HepG2 (cell line): ENCODE data around the gene USP36. TPM values are rescaled to one million over a fixed set of nuclear protein-coding genes. Genes with fewer than 3 reads are reported as not detected.

ENCODE experiments used
- EP300 ChIP-seq, 3 experiments: sonication (generic) in 1 of 3; formaldehyde crosslinking in 1 of 3; IDR thresholded peaks; 2 replicates each; pipeline versions ENCODE4 v1.5.1 to v1.6.1; 2011 to 2020; ENCODE audit warnings: low read depth in 2 of 3, low read length in 2 of 3, borderline replicate concordance in 1 of 3, improper control_type of control experiment in 1 of 3, mild to moderate bottlenecking in 1 of 3, missing genetic modification reagents in 1 of 3, moderate library complexity in 1 of 3
- HNRNPK ChIP-seq: fragments of 200-400 bp; formaldehyde crosslinking; IDR thresholded peaks from 2 replicates; pipeline ENCODE4 v1.6.1; 2018; ENCODE audit warnings: low read length, low read depth, moderate library complexity, mild to moderate bottlenecking; ENCODE audit not compliant: poor library complexity, severe bottlenecking
- HOXA3 ChIP-seq: sonication (generic); formaldehyde crosslinking; IDR thresholded peaks from 2 replicates; pipeline ENCODE4 v1.5.0; 2020; ENCODE audit warnings: missing genetic modification reagents
- KAT8 ChIP-seq: IDR thresholded peaks from 2 replicates; pipeline ENCODE4 v1.6.1; 2016; ENCODE audit warnings: missing genetic modification reagents, missing compliant biosample characterization
- KLF15 ChIP-seq: sonication (generic); formaldehyde crosslinking; IDR thresholded peaks from 2 replicates; pipeline ENCODE4 v1.8.1; 2023; ENCODE audit warnings: borderline replicate concordance, mild to moderate bottlenecking, inconsistent platforms, missing genetic modification reagents, mixed read lengths
- MED13 ChIP-seq: sonication (generic); formaldehyde crosslinking; IDR thresholded peaks from 2 replicates; pipeline ENCODE4 v1.5.0; 2020; ENCODE audit warnings: missing genetic modification reagents
- RFX3 ChIP-seq: IDR thresholded peaks from 2 replicates; pipeline ENCODE4 v1.6.1; 2016; ENCODE audit warnings: missing biosample characterization, missing genetic modification reagents
- SCMH1 ChIP-seq: sonication (generic); formaldehyde crosslinking; IDR thresholded peaks from 2 replicates; pipeline ENCODE4 v1.9.0; 2021; ENCODE audit warnings: missing genetic modification reagents, mild to moderate bottlenecking, borderline replicate concordance
- SNAI1 ChIP-seq: sonication (generic); formaldehyde crosslinking; IDR thresholded peaks from 2 replicates; pipeline ENCODE4 v1.5.0; 2020; ENCODE audit warnings: mild to moderate bottlenecking, missing genetic modification reagents, borderline replicate concordance
- STAT5B ChIP-seq: sonication (generic); formaldehyde crosslinking; IDR thresholded peaks from 2 replicates; pipeline ENCODE4 v1.4.0; 2020; ENCODE audit warnings: missing genetic modification reagents
- ZFP36L1 ChIP-seq: sonication (generic); formaldehyde crosslinking; IDR thresholded peaks from 2 replicates; pipeline ENCODE4 v1.8.0; 2022; ENCODE audit warnings: mild to moderate bottlenecking, missing genetic modification reagents, moderate library complexity
- ZNF3 ChIP-seq: IDR thresholded peaks from 2 replicates; pipeline ENCODE4 v1.7.0; 2017; ENCODE audit warnings: inconsistent platforms
- ZNF484 ChIP-seq: sonication (generic); formaldehyde crosslinking; IDR thresholded peaks from 2 replicates; pipeline ENCODE4 v1.5.1; 2020; ENCODE audit warnings: mild to moderate bottlenecking, low read depth, missing genetic modification reagents, borderline replicate concordance
- ZNF546 ChIP-seq: sonication (generic); formaldehyde crosslinking; conservative IDR thresholded peaks from 2 replicates; pipeline ENCODE4 v1.8.1; 2023; ENCODE audit warnings: mild to moderate bottlenecking, missing genetic modification reagents
- ZNF556 ChIP-seq: sonication (generic); formaldehyde crosslinking; IDR thresholded peaks from 2 replicates; pipeline ENCODE4 v1.4.0; 2020; ENCODE audit warnings: mild to moderate bottlenecking, missing genetic modification reagents, borderline replicate concordance
- ZNF766 ChIP-seq: sonication (generic); formaldehyde crosslinking; IDR thresholded peaks from 2 replicates; pipeline ENCODE4 v1.5.0; 2020; ENCODE audit warnings: missing genetic modification reagents, borderline replicate concordance
- ZNF780A ChIP-seq: sonication (generic); formaldehyde crosslinking; IDR thresholded peaks from 2 replicates; pipeline ENCODE4 v1.8.0; 2022; ENCODE audit warnings: mild to moderate bottlenecking, missing genetic modification reagents, moderate library complexity
- ZNF790 ChIP-seq: sonication (generic); formaldehyde crosslinking; IDR thresholded peaks from 2 replicates; pipeline ENCODE4 v1.8.0; 2022; ENCODE audit warnings: missing genetic modification reagents, mild to moderate bottlenecking, borderline replicate concordance
- polyA plus RNA-seq, 8 experiments: library from polyadenylated mRNA; depleted of rRNA in 3 of 8; stranded (reverse) in 7 of 8; unstranded in 1 of 8; fragments of >200 nt; fragmentation: Illumina TruSeq in 4 of 8; extraction: Trizol in 4 of 8; gene quantifications; 2 replicates each; pipeline versions ENCODE4 v1.2.1 to v1.2.3, GENCODE V29; 2011 to 2016; ENCODE audit warnings: low read depth in 4 of 8, missing spikeins in 1 of 8, mixed read lengths in 1 of 8; ENCODE audit not compliant: insufficient read depth in 1 of 8
- total RNA-seq, 5 experiments: library from RNA; depleted of rRNA; stranded (reverse); fragments of >200 nt; fragmentation: Illumina TruSeq; extraction: Trizol; gene quantifications; 2 replicates each; pipeline ENCODE4 v1.2.3, GENCODE V29; 2016; ENCODE audit warnings: low read depth in 1 of 5
- TF ChIP-seq, protein P1 (sequence below): sonication (generic); formaldehyde crosslinking; IDR thresholded peaks from 2 replicates; pipeline ENCODE4 v1.4.0; 2020; ENCODE audit warnings: mild to moderate bottlenecking, missing genetic modification reagents
- TF ChIP-seq, protein P2 (sequence below), 2 experiments: fragments of 450-650 bp in 1 of 2; sonication (generic) in 1 of 2; formaldehyde crosslinking; IDR thresholded peaks; 2 replicates each; pipeline versions ENCODE4 v1.5.0 to v1.8.0; 2020 to 2022; ENCODE audit warnings: mild to moderate bottlenecking in 1 of 2, missing genetic modification reagents in 1 of 2

USP36 gene
- total and polyA plus RNA-seq, 2 of the 13 experiments (the other 11 are each of a cell fraction or from before 2014, with no cell fraction given), result 29.6 to 45.9 TPM

DNA sequence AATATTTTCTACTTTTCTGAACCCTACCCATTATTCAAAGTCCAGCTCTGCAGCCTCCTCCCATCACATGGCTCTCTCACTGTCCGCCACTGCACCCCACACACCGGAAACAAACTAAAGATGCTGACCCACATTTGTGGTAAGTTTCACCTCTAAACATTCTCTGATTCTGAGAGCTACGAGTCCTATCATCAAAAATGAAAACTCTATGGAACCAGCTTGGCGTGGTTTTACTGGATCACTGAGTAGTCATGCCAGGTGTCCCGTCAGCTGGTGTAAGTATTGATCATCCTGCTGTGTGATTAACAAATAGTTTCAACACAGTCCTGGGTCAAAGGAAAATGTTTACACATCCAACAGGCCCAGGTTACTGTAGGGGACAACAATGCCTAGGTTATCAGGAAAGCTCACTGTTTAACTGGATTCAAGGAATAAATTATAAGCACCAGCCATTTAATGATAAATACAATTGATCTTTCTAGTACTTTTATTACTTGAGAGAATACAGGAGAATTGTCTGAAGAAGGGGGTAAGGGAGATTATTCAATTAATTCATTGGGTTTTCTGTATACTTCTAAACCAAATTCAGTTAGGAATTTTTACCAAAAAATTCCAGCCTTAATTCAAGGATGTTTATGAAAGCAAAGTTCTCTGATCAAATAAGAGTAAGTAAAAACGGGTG lies 92.4 kb downstream of the USP36 start (continued):
- TF ChIP-seq EP300 (IDR thresholded peaks at IDR 0.05; ENCODE audit: low read depth in 2 of 2, low read length in 2 of 2) (peak; percentile 91 to 93), EP300 (CRISPR knock-in tag; IDR thresholded peaks at IDR 0.05; ENCODE audit: borderline replicate concordance) (peak; percentile 67; the same call in 1 of the 2 replicates), ZNF556 (no peak; the same call in 1 of the 2 replicates), ZNF780A (no peak), ZNF3 (CRISPR knock-in tag) (no peak), ZNF484 (no peak), HNRNPK (no peak), HOXA3 (CRISPR knock-in tag) (peak; percentile 88), ZNF790 (no peak), ZNF766 (CRISPR knock-in tag) (no peak), KAT8 (CRISPR knock-in tag) (0 out of 2 replicates have a peak, but pooled peaks have one; percentile 31), SNAI1 (CRISPR knock-in tag) (no peak), MED13 (peak; percentile 76; the same call in 1 of the 2 replicates), RFX3 (CRISPR knock-in tag) (no peak), KLF15 (CRISPR knock-in tag) (no peak), STAT5B (CRISPR knock-in tag) (no peak), ZNF546 (CRISPR knock-in tag) (no peak; the same call in 1 of the 2 replicates), ZFP36L1 (CRISPR knock-in tag) (no peak; the same call in 1 of the 2 replicates), SCMH1 (CRISPR knock-in tag) (no peak)
- TF ChIP-seq, protein P1, sequence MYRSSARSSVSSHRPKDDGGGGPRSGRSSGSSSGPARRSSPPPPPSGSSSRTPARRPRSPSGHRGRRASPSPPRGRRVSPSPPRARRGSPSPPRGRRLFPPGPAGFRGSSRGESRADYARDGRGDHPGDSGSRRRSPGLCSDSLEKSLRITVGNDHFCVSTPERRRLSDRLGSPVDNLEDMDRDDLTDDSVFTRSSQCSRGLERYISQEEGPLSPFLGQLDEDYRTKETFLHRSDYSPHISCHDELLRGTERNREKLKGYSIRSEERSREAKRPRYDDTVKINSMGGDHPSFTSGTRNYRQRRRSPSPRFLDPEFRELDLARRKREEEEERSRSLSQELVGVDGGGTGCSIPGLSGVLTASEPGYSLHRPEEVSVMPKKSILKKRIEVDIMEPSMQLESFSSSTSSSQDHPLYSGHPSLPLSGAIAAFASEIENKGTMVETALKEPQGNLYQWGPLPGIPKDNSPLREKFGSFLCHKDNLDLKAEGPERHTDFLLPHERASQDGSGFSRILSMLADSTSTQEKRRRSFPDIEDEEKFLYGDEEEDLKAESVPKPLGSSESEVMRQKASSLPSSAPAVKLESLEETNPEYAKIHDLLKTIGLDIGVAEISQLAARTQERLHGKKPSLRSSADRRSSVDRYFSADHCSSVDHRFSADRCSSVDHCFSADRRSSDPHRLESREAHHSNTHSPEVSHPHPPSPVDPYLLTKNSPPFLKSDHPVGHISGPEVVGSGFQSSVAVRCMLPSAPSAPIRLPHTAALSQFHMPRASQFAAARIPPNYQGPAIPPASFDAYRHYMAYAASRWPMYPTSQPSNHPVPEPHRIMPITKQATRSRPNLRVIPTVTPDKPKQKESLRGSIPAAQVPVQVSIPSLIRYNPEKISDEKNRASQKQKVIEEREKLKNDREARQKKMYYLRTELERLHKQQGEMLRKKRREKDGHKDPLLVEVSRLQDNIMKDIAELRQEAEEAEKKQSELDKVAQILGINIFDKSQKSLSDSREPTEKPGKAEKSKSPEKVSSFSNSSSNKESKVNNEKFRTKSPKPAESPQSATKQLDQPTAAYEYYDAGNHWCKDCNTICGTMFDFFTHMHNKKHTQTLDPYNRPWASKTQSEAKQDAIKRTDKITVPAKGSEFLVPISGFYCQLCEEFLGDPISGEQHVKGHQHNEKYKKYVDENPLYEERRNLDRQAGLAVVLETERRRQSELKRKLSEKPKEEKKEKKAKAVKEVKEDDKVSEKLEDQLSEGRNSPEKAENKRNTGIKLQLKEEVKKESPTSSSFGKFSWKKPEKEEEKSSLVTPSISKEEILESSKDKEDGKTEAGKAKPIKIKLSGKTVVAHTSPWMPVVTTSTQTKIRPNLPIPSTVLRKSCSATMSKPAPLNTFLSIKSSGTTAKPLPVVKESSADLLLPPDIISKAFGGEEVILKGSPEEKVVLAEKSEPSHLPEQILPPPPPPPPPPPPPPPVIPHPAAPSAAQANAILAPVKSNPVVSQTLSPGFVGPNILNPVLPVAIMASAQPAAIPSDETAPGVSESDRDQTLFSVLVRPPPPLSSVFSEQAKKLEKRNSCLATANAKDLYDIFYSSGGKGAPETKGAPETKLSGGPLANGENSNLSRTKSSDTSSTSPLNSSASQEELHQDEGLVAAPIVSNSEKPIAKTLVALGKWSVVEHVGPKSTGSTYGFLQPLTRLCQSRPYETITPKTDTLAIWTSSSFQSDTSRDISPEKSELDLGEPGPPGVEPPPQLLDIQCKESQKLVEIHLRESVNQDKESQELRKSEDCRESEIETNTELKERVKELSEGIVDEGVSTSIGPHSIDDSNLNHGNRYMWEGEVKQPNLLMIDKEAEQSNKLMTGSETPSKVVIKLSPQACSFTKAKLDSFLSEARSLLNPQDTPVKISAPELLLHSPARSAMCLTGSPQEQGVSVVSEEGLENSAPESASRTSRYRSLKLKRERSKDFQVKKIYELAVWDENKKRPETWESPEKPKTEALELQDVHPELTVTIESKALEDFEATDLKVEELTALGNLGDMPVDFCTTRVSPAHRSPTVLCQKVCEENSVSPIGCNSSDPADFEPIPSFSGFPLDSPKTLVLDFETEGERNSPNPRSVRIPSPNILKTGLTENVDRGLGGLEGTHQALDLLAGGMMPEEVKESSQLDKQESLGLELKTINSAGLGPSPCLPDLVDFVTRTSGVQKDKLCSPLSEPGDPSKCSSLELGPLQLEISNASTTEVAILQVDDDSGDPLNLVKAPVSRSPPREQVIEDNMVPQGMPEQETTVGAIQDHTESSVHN (CRISPR knock-in tag), result no peak
- TF ChIP-seq, protein P2, sequence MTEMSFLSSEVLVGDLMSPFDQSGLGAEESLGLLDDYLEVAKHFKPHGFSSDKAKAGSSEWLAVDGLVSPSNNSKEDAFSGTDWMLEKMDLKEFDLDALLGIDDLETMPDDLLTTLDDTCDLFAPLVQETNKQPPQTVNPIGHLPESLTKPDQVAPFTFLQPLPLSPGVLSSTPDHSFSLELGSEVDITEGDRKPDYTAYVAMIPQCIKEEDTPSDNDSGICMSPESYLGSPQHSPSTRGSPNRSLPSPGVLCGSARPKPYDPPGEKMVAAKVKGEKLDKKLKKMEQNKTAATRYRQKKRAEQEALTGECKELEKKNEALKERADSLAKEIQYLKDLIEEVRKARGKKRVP (CRISPR knock-in tag; IDR thresholded peaks at IDR 0.05), result peak in 1 of 2 experiments; percentile 83; a peak in 2 of 4 replicates
